SK-N-SH (cell line): ENCODE measurements around the gene FKBP7. TPM values are rescaled to one million over a fixed set of nuclear protein-coding genes. Genes with fewer than 3 reads are reported as not detected.

Experiments used
- CTCF ChIA-PET: fragments of 300-600, 350-600 bp; formaldehyde crosslinking; extraction: SDS; loops from one replicate; lab custom pipeline; 2021; lab: Yijun Ruan, JAX
- POLR2A ChIA-PET: fragments of 350-600 bp; sonication (Branson Sonifier 250); formaldehyde crosslinking; extraction: SDS; loops from one replicate; lab custom pipeline; 2020; ENCODE audit warnings: antibody characterized with exemption, inconsistent platforms; lab: Yijun Ruan, JAX
- DNase-seq: peaks from one replicate; pipeline ENCODE4 v3.0.0; 2012
- H2AFZ ChIP-seq: fragments of 200-600 bp; sonication (generic); 2 replicates; pipeline ENCODE4 v1.8.1; 2016; ENCODE audit warnings: antibody characterized with exemption, mild to moderate bottlenecking, low read depth
- H3F3A ChIP-seq: fragments of 200-600 bp; sonication (generic); replicated peaks from 2 replicates; pipeline ENCODE3; 2016; ENCODE audit warnings: antibody characterized with exemption, mild to moderate bottlenecking; ENCODE audit not compliant: insufficient read depth
- H3K27ac ChIP-seq, 2 experiments: fragments of 200-500 bp in 1 of 2; fragments of 200-600 bp in 1 of 2; sonication (Bioruptor generic) in 1 of 2; sonication (generic), shearing (Covaris generic) in 1 of 2; 2 replicates each; pipeline versions ENCODE4 v1.5.1 to v1.6.1; 2014 to 2016; ENCODE audit warnings: low read depth in 2 of 2, inconsistent platforms in 1 of 2, low read length in 1 of 2, mild to moderate bottlenecking in 1 of 2, mixed read lengths in 1 of 2
- H3K27me3 ChIP-seq: fragments of 200-600 bp; sonication (generic), shearing (Covaris generic); 2 replicates; pipeline ENCODE4 v1.6.1; 2016; ENCODE audit warnings: mixed run types; ENCODE audit not compliant: insufficient read depth
- H3K36me3 ChIP-seq, 2 experiments: fragments of 200-500 bp in 1 of 2; fragments of 200-600 bp in 1 of 2; sonication (Bioruptor generic) in 1 of 2; sonication (generic) in 1 of 2; replicated peaks in 1 of 2; 2 replicates each; pipeline versions ENCODE3 to v1.5.1; 2014 to 2016; ENCODE audit warnings: low read length in 1 of 2, mild to moderate bottlenecking in 1 of 2; ENCODE audit not compliant: insufficient read depth in 2 of 2, control insufficient read depth in 1 of 2
- H3K4me1 ChIP-seq, 2 experiments: fragments of 200-500 bp in 1 of 2; fragments of 200-600 bp in 1 of 2; sonication (Bioruptor generic) in 1 of 2; sonication (generic), shearing (Covaris generic) in 1 of 2; 2 replicates each; pipeline versions ENCODE4 v1.5.1 to v1.6.1; 2014 to 2016; ENCODE audit warnings: low read depth in 1 of 2, low read length in 1 of 2, mixed run types in 1 of 2; ENCODE audit not compliant: insufficient read depth in 2 of 2, control insufficient read depth in 1 of 2
- H3K4me2 ChIP-seq: fragments of 200-600 bp; sonication (generic), shearing (Covaris generic); 2 replicates; pipeline ENCODE4 v1.6.1; 2017; ENCODE audit warnings: mixed run types
- H3K4me3 ChIP-seq, 2 experiments: fragments of 200-500 bp in 1 of 2; fragments of 200-600 bp in 1 of 2; sonication (Bioruptor generic) in 1 of 2; sonication (generic), shearing (Covaris generic) in 1 of 2; 2 replicates each; pipeline versions ENCODE4 v1.5.1 to v1.8.1; 2014 to 2016; ENCODE audit warnings: low read depth in 2 of 2, inconsistent platforms in 1 of 2, low read length in 1 of 2, mild to moderate bottlenecking in 1 of 2, mixed read lengths in 1 of 2, moderate library complexity in 1 of 2
- H3K79me2 ChIP-seq: fragments of 200-600 bp; sonication (generic); 2 replicates; pipeline ENCODE4 v1.8.1; 2017; ENCODE audit warnings: mild to moderate bottlenecking; ENCODE audit not compliant: insufficient read depth
- H3K9ac ChIP-seq: fragments of 200-600 bp; sonication (generic); 2 replicates; pipeline ENCODE4 v1.6.1; 2017; ENCODE audit warnings: mixed run types
- H3K9me2 ChIP-seq: fragments of 200-600 bp; sonication (generic); 2 replicates; pipeline ENCODE4 v1.6.1; 2017; ENCODE audit warnings: mixed run types
- H3K9me3 ChIP-seq: fragments of 200-600 bp; sonication (generic); 2 replicates; pipeline ENCODE4 v1.6.1; 2017; ENCODE audit warnings: mixed run types, mild to moderate bottlenecking, moderate library complexity
- H4K20me1 ChIP-seq: fragments of 200-600 bp; sonication (generic); 2 replicates; pipeline ENCODE4 v1.6.1; 2017; ENCODE audit warnings: mild to moderate bottlenecking, mixed run types; ENCODE audit not compliant: insufficient read depth
- CHD2 ChIP-seq: fragments of 150-350 bp; IDR thresholded peaks from 2 replicates; pipeline ENCODE4 v1.6.1; 2018; ENCODE audit warnings: low read length; ENCODE audit not compliant: partially characterized antibody
- ELF1 ChIP-seq: IDR thresholded peaks from 2 replicates; pipeline ENCODE4 v1.4.0; 2012
- EP300 ChIP-seq, 2 experiments: IDR thresholded peaks; 2 replicates each; pipeline versions ENCODE4 v1.4.0 to v1.6.1; 2012; ENCODE audit warnings: borderline replicate concordance in 1 of 2, low read depth in 1 of 2, low read length in 1 of 2
- EZH2phosphoT487 ChIP-seq: fragments of 200-600 bp; sonication (generic); IDR thresholded peaks from 2 replicates; pipeline ENCODE4 v1.6.1; 2017; ENCODE audit warnings: low read depth, mixed run types, mild to moderate bottlenecking, antibody characterized with exemption, moderate library complexity, borderline replicate concordance
- FOXJ3 ChIP-seq: sonication (generic); formaldehyde crosslinking; IDR thresholded peaks from 2 replicates; pipeline ENCODE4 v1.5.1; 2020; ENCODE audit warnings: mild to moderate bottlenecking, missing genetic modification reagents
- FOXM1 ChIP-seq: IDR thresholded peaks from 2 replicates; pipeline ENCODE4 v1.4.0; 2012; ENCODE audit warnings: low read depth, mild to moderate bottlenecking
- GABPA ChIP-seq: IDR thresholded peaks from 2 replicates; pipeline ENCODE4 v1.4.0; 2012; ENCODE audit warnings: low read depth, mild to moderate bottlenecking
- NFIC ChIP-seq: IDR thresholded peaks from 2 replicates; pipeline ENCODE4 v1.4.0; 2012; ENCODE audit warnings: borderline replicate concordance
- NRF1 ChIP-seq: IDR thresholded peaks from 2 replicates; pipeline ENCODE4 v1.6.1; 2012; ENCODE audit warnings: low read depth, mild to moderate bottlenecking, low read length
- TCF12 ChIP-seq: IDR thresholded peaks from 2 replicates; pipeline ENCODE4 v1.4.0; 2012
- TEAD4 ChIP-seq: IDR thresholded peaks from 2 replicates; pipeline ENCODE4 v1.4.0; 2012; ENCODE audit warnings: mild to moderate bottlenecking, borderline replicate concordance; ENCODE audit not compliant: insufficient read depth
- WGBS: methylation state at CpG from one replicate; pipeline ENCODE4 v1.1.6; 2017; ENCODE audit warnings: low lambda C conversion rate; 5-methylcytosine and 5-hydroxymethylcytosine counted together
- polyA plus RNA-seq, 3 experiments: library from polyadenylated mRNA; depleted of rRNA; stranded (reverse); fragments of >200 nt; gene quantifications; 2 replicates each; pipeline ENCODE4 v1.2.3, GENCODE V29; 2012
- TF ChIP-seq, protein P1 (sequence below): fragments of 200-600 bp; sonication (generic); IDR thresholded peaks from 2 replicates; pipeline ENCODE4 v1.6.1; 2017; ENCODE audit warnings: antibody characterized with exemption, mild to moderate bottlenecking, moderate library complexity
- TF ChIP-seq, protein P2 (sequence below): IDR thresholded peaks from 2 replicates; pipeline ENCODE4 v1.4.0; 2012; ENCODE audit warnings: low read depth, borderline replicate concordance
- TF ChIP-seq, protein P3 (sequence below): IDR thresholded peaks from 2 replicates; pipeline ENCODE4 v1.6.1; 2012; ENCODE audit warnings: mild to moderate bottlenecking, low read depth, low read length, moderate library complexity
- TF ChIP-seq, protein P4 (sequence below): fragments of 150-350 bp; IDR thresholded peaks from 2 replicates; pipeline ENCODE4 v1.6.1; 2017; ENCODE audit warnings: antibody characterized with exemption, low read length, low read depth, borderline replicate concordance

FKBP7 gene
- polyA plus RNA-seq, 1 of the 3 experiments (the other 2 are of a cell fraction), result 35.6 TPM

GRCh38 chr2:178420463-178420999 is 57.9 kb downstream of the FKBP7 start:
- H3K9me2 ChIP-seq, result no peaks in the 10 kb centered on the region
- TF ChIP-seq NRF1 (no peak), NFIC (no peak), FOXJ3 (no peak), CHD2 (no peak), EP300 (IDR thresholded peaks at IDR 0.05; ENCODE audit: borderline replicate concordance in 1 of 2, low read depth in 1 of 2, low read length in 1 of 2) (no peak), EZH2phosphoT487 (no peak), ELF1 (no peak), TCF12 (no peak), GABPA (no peak), TEAD4 (no peak), FOXM1 (no peak)
- TF ChIP-seq, protein P1, sequence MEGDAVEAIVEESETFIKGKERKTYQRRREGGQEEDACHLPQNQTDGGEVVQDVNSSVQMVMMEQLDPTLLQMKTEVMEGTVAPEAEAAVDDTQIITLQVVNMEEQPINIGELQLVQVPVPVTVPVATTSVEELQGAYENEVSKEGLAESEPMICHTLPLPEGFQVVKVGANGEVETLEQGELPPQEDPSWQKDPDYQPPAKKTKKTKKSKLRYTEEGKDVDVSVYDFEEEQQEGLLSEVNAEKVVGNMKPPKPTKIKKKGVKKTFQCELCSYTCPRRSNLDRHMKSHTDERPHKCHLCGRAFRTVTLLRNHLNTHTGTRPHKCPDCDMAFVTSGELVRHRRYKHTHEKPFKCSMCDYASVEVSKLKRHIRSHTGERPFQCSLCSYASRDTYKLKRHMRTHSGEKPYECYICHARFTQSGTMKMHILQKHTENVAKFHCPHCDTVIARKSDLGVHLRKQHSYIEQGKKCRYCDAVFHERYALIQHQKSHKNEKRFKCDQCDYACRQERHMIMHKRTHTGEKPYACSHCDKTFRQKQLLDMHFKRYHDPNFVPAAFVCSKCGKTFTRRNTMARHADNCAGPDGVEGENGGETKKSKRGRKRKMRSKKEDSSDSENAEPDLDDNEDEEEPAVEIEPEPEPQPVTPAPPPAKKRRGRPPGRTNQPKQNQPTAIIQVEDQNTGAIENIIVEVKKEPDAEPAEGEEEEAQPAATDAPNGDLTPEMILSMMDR, result no peak
- TF ChIP-seq, protein P2, sequence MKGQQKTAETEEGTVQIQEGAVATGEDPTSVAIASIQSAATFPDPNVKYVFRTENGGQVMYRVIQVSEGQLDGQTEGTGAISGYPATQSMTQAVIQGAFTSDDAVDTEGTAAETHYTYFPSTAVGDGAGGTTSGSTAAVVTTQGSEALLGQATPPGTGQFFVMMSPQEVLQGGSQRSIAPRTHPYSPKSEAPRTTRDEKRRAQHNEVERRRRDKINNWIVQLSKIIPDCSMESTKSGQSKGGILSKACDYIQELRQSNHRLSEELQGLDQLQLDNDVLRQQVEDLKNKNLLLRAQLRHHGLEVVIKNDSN, result no peak
- TF ChIP-seq, protein P3, sequence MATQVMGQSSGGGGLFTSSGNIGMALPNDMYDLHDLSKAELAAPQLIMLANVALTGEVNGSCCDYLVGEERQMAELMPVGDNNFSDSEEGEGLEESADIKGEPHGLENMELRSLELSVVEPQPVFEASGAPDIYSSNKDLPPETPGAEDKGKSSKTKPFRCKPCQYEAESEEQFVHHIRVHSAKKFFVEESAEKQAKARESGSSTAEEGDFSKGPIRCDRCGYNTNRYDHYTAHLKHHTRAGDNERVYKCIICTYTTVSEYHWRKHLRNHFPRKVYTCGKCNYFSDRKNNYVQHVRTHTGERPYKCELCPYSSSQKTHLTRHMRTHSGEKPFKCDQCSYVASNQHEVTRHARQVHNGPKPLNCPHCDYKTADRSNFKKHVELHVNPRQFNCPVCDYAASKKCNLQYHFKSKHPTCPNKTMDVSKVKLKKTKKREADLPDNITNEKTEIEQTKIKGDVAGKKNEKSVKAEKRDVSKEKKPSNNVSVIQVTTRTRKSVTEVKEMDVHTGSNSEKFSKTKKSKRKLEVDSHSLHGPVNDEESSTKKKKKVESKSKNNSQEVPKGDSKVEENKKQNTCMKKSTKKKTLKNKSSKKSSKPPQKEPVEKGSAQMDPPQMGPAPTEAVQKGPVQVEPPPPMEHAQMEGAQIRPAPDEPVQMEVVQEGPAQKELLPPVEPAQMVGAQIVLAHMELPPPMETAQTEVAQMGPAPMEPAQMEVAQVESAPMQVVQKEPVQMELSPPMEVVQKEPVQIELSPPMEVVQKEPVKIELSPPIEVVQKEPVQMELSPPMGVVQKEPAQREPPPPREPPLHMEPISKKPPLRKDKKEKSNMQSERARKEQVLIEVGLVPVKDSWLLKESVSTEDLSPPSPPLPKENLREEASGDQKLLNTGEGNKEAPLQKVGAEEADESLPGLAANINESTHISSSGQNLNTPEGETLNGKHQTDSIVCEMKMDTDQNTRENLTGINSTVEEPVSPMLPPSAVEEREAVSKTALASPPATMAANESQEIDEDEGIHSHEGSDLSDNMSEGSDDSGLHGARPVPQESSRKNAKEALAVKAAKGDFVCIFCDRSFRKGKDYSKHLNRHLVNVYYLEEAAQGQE, result no peak
- TF ChIP-seq, protein P4, sequence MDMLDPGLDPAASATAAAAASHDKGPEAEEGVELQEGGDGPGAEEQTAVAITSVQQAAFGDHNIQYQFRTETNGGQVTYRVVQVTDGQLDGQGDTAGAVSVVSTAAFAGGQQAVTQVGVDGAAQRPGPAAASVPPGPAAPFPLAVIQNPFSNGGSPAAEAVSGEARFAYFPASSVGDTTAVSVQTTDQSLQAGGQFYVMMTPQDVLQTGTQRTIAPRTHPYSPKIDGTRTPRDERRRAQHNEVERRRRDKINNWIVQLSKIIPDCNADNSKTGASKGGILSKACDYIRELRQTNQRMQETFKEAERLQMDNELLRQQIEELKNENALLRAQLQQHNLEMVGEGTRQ, result no peak
- no peaks in the 10 kb centered on the region for H3F3A ChIP-seq
- ChIA-PET POLR2A (no interaction called here), CTCF (interaction anchor here (0.9 to 8.7 kb wide), 7 partner anchors 20 to 309 kb away, joined by 3 to 199 read pairs (median 6); partner anchors contain the start of gene RBM45)
- WGBS, result 95% methylated on average over 1 of the region's 1 CpG
- no peaks in the 10 kb centered on the region for H3K9me3 ChIP-seq
- no peak overlapping the region for H2AFZ ChIP-seq
- no peak overlapping the region for H3K4me3 ChIP-seq
- H3K36me3 ChIP-seq, result peaks cover 2 to 8% of the 10 kb centered on the region in 2 experiments
- H3K4me2 ChIP-seq, result no peak overlapping the region
- no peak overlapping the region for H3K9ac ChIP-seq
- H3K79me2 ChIP-seq, result peaks cover 38% of the 10 kb centered on the region
- H3K27ac ChIP-seq, result no peak overlapping the region
- no peak for DNase-seq
- H3K4me1 ChIP-seq, result no peaks in the 10 kb centered on the region; a peak in 1 of 4 replicates
- no peaks in the 10 kb centered on the region for H3K27me3 ChIP-seq
- H4K20me1 ChIP-seq, result no peaks in the 10 kb centered on the region
